ENCODE measurements around the gene ADGRB3.

The ADGRB3 gene

DNA sequence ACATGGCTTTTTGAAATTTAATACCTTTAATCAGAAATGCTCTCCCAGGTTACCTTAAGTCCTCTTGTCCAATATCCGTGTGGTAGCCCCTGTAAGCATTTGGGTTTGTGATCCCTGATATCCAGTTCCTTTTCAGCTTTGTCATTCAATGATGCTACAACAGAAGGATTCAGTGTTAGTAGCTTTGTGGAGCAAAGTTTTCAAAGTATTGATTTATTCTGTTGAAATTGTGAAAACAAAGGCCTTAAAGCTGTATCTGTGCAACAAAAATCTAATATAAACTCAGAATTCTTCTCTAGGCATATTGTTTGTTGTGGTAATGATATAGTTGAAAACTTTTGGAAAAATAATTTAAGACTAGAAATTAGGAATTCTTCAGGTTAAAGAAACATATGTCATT is 91.9 kb downstream of the ADGRB3 start:
- no CpG with 5 or more reads among the region's 1 CpG for WGBS, 2 donors (ENCODE audit: extremely low coverage in 2 of 2, insufficient read length in 2 of 2, insufficient replicate concordance in 1 of 2)
- H2AK5ac ChIP-seq (ENCODE audit: low read depth, low read length): no peak overlapping the region
- no peaks in the 10 kb centered on the region for H3K36me3 ChIP-seq (replicated peaks in 1 of 2; ENCODE audit: control insufficient read depth in 2 of 2, insufficient read depth in 2 of 2, low read length in 2 of 2)
- H3K4me1 ChIP-seq (ENCODE audit: control insufficient read depth in 2 of 2, insufficient read depth in 1 of 2, low read depth in 1 of 2, low read length in 2 of 2): no peaks in the 10 kb centered on the region
- H3K23ac ChIP-seq (ENCODE audit: low read depth, low read length, poor library complexity): no peak overlapping the region
- H2BK5ac ChIP-seq (ENCODE audit: low read length): no peak overlapping the region
- H3K4me2 ChIP-seq (ENCODE audit: insufficient read depth, low read length, poor library complexity, severe bottlenecking): no peak overlapping the region
- no peak overlapping the region for H2BK120ac ChIP-seq (ENCODE audit: low read depth, low read length)
- H3K18ac ChIP-seq (ENCODE audit: low read length): no peak overlapping the region
- no peaks in the 10 kb centered on the region for H3K79me1 ChIP-seq (ENCODE audit: low read depth, low read length)
- H2BK12ac ChIP-seq (ENCODE audit: low read length): no peak overlapping the region
- H3K14ac ChIP-seq (ENCODE audit: low read length): no peak overlapping the region
- no peak overlapping the region for H3K4ac ChIP-seq (ENCODE audit: low read length)
- no peak overlapping the region for H2BK15ac ChIP-seq (ENCODE audit: low read length)
- H3K27ac ChIP-seq (replicated peaks; ENCODE audit: low read length): no peak overlapping the region
- no peak overlapping the region for H4K8ac ChIP-seq (ENCODE audit: low read depth, low read length)
- no peak overlapping the region for H4K91ac ChIP-seq (ENCODE audit: low read depth, low read length, poor library complexity)
- DNase-seq (ENCODE audit: low spot score): no peak
- no peaks in the 10 kb centered on the region for H3K27me3 ChIP-seq (ENCODE audit: control insufficient read depth in 3 of 3, insufficient read depth in 3 of 3, low read depth in 1 of 3, low read length in 3 of 3)
- H3K9ac ChIP-seq (ENCODE audit: low read depth, low read length, poor library complexity): no peak overlapping the region
- H3K9me3 ChIP-seq (replicated peaks in 1 of 2; ENCODE audit: control insufficient read depth in 2 of 2, insufficient read depth in 1 of 2, low read depth in 1 of 2, low read length in 2 of 2): no peaks in the 10 kb centered on the region
- no peak overlapping the region for H2AFZ ChIP-seq (ENCODE audit: low read length)
- H3K4me3 ChIP-seq (ENCODE audit: low read length in 2 of 2): no peak overlapping the region

- Histone ChIP-seq H2BK5ac (ENCODE audit: low read length) (no peak overlapping the region), H2AFZ (ENCODE audit: low read length) (no peak overlapping the region), H3K4me1 (ENCODE audit: control insufficient read depth in 2 of 2, insufficient read depth in 1 of 2, low read depth in 1 of 2, low read length in 2 of 2) (no peaks in the 10 kb centered on the region), H2BK12ac (ENCODE audit: low read length) (no peak overlapping the region), H3K14ac (ENCODE audit: low read length) (no peak overlapping the region), H2AK5ac (ENCODE audit: low read depth, low read length) (no peak overlapping the region), H3K9me3 (replicated peaks in 1 of 2; ENCODE audit: control insufficient read depth in 2 of 2, insufficient read depth in 1 of 2, low read depth in 1 of 2, low read length in 2 of 2) (no peaks in the 10 kb centered on the region), H4K91ac (ENCODE audit: low read depth, low read length, poor library complexity) (no peak overlapping the region), H3K27me3 (ENCODE audit: control insufficient read depth in 3 of 3, insufficient read depth in 3 of 3, low read depth in 1 of 3, low read length in 3 of 3) (no peaks in the 10 kb centered on the region), H3K27ac (replicated peaks; ENCODE audit: low read length) (no peak overlapping the region), H3K36me3 (replicated peaks in 1 of 2; ENCODE audit: control insufficient read depth in 2 of 2, insufficient read depth in 2 of 2, low read length in 2 of 2) (no peaks in the 10 kb centered on the region), H2BK15ac (ENCODE audit: low read length) (no peak overlapping the region), H3K4me3 (ENCODE audit: low read length in 2 of 2) (no peak overlapping the region), H4K8ac (ENCODE audit: low read depth, low read length) (no peak overlapping the region), H2BK120ac (ENCODE audit: low read depth, low read length) (no peak overlapping the region), H3K79me1 (ENCODE audit: low read depth, low read length) (no peaks in the 10 kb centered on the region), H3K4ac (ENCODE audit: low read length) (no peak overlapping the region), H3K23ac (ENCODE audit: low read depth, low read length, poor library complexity) (no peak overlapping the region), H3K4me2 (ENCODE audit: insufficient read depth, low read length, poor library complexity, severe bottlenecking) (no peak overlapping the region), H3K18ac (ENCODE audit: low read length) (no peak overlapping the region), H3K9ac (ENCODE audit: low read depth, low read length, poor library complexity) (no peak overlapping the region)
- DNase-seq (ENCODE audit: low spot score): no peak
- no CpG with 5 or more reads among the region's 1 CpG for WGBS, 2 donors (ENCODE audit: extremely low coverage in 2 of 2, insufficient read length in 2 of 2, insufficient replicate concordance in 1 of 2)
Measured at GRCh38 chr6:68727699-68728098, 92.6 kb downstream of the ADGRB3 start.

- H2AK5ac ChIP-seq (ENCODE audit: low read depth, low read length): no peak overlapping the region
- H4K8ac ChIP-seq (ENCODE audit: low read depth, low read length): no peak overlapping the region
- no peak overlapping the region for H3K4ac ChIP-seq (ENCODE audit: low read length)
- no peaks in the 10 kb centered on the region for H3K36me3 ChIP-seq (replicated peaks in 1 of 2; ENCODE audit: control insufficient read depth in 2 of 2, insufficient read depth in 2 of 2, low read length in 2 of 2)
- no peak overlapping the region for H2AFZ ChIP-seq (ENCODE audit: low read length)
- no peak overlapping the region for H2BK5ac ChIP-seq (ENCODE audit: low read length)
- H3K27me3 ChIP-seq (ENCODE audit: control insufficient read depth in 3 of 3, insufficient read depth in 3 of 3, low read depth in 1 of 3, low read length in 3 of 3): no peaks in the 10 kb centered on the region
- no peak overlapping the region for H3K23ac ChIP-seq (ENCODE audit: low read depth, low read length, poor library complexity)
- no peak overlapping the region for H3K14ac ChIP-seq (ENCODE audit: low read length)
- no peak for DNase-seq (ENCODE audit: low spot score)
- no peaks in the 10 kb centered on the region for H3K4me1 ChIP-seq (ENCODE audit: control insufficient read depth in 2 of 2, insufficient read depth in 1 of 2, low read depth in 1 of 2, low read length in 2 of 2)
- no peak overlapping the region for H3K4me2 ChIP-seq (ENCODE audit: insufficient read depth, low read length, poor library complexity, severe bottlenecking)
- H3K9me3 ChIP-seq (replicated peaks in 1 of 2; ENCODE audit: control insufficient read depth in 2 of 2, insufficient read depth in 1 of 2, low read depth in 1 of 2, low read length in 2 of 2): no peaks in the 10 kb centered on the region
- H2BK12ac ChIP-seq (ENCODE audit: low read length): no peak overlapping the region
- no peaks in the 10 kb centered on the region for H3K79me1 ChIP-seq (ENCODE audit: low read depth, low read length)
- no CpG with 5 or more reads among the region's 5 CpGs for WGBS, 2 donors (ENCODE audit: extremely low coverage in 2 of 2, insufficient read length in 2 of 2, insufficient replicate concordance in 1 of 2)
- H3K18ac ChIP-seq (ENCODE audit: low read length): no peak overlapping the region
- no peak overlapping the region for H4K91ac ChIP-seq (ENCODE audit: low read depth, low read length, poor library complexity)
- no peak overlapping the region for H3K27ac ChIP-seq (replicated peaks; ENCODE audit: low read length)
- H2BK15ac ChIP-seq (ENCODE audit: low read length): no peak overlapping the region
- H3K4me3 ChIP-seq (ENCODE audit: low read length in 2 of 2): no peak overlapping the region
- H2BK120ac ChIP-seq (ENCODE audit: low read depth, low read length): no peak overlapping the region
- H3K9ac ChIP-seq (ENCODE audit: low read depth, low read length, poor library complexity): no peak overlapping the region
Measured at GRCh38 chr6:68728159-68728979, 93.3 kb downstream of the ADGRB3 start.

DNA sequence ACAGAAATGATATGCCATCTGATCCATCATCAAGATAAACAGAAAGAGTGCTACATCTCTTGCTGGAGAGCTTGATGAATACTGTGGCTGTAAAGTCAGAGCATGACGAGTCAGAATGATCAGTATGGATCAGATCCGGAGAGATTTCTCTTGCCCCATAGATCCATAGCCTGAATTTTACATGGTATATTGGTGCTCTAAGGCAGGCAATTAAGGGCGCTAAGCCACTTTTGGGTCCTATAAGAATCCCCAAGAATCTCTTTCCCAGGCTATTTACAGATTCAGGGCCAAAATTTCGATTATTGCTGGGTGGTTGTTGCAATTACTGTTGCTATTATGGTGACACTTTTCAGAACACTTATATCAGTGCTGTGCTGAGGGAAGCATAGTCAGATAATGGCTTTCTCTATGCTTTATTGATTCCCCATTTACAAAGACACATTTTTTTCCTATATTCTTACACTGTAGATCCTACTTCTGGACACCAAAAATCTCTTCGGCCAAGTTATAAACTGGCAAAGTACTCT is 94.4 kb downstream of the ADGRB3 start:
- Histone ChIP-seq H3K9me3 (replicated peaks in 1 of 2; ENCODE audit: control insufficient read depth in 2 of 2, insufficient read depth in 1 of 2, low read depth in 1 of 2, low read length in 2 of 2) (no peaks in the 10 kb centered on the region), H2AK5ac (ENCODE audit: low read depth, low read length) (no peak overlapping the region), H4K91ac (ENCODE audit: low read depth, low read length, poor library complexity) (no peak overlapping the region), H3K79me1 (ENCODE audit: low read depth, low read length) (no peaks in the 10 kb centered on the region), H4K8ac (ENCODE audit: low read depth, low read length) (no peak overlapping the region), H3K18ac (ENCODE audit: low read length) (no peak overlapping the region), H2AFZ (ENCODE audit: low read length) (no peak overlapping the region), H3K4me2 (ENCODE audit: insufficient read depth, low read length, poor library complexity, severe bottlenecking) (no peak overlapping the region), H3K14ac (ENCODE audit: low read length) (no peak overlapping the region), H3K4ac (ENCODE audit: low read length) (no peak overlapping the region), H3K4me3 (ENCODE audit: low read length in 2 of 2) (no peak overlapping the region), H3K23ac (ENCODE audit: low read depth, low read length, poor library complexity) (no peak overlapping the region), H2BK12ac (ENCODE audit: low read length) (no peak overlapping the region), H3K27me3 (ENCODE audit: control insufficient read depth in 3 of 3, insufficient read depth in 3 of 3, low read depth in 1 of 3, low read length in 3 of 3) (no peaks in the 10 kb centered on the region), H3K4me1 (ENCODE audit: control insufficient read depth in 2 of 2, insufficient read depth in 1 of 2, low read depth in 1 of 2, low read length in 2 of 2) (no peaks in the 10 kb centered on the region), H3K9ac (ENCODE audit: low read depth, low read length, poor library complexity) (no peak overlapping the region), H3K27ac (replicated peaks; ENCODE audit: low read length) (no peak overlapping the region), H3K36me3 (replicated peaks in 1 of 2; ENCODE audit: control insufficient read depth in 2 of 2, insufficient read depth in 2 of 2, low read length in 2 of 2) (no peaks in the 10 kb centered on the region), H2BK120ac (ENCODE audit: low read depth, low read length) (no peak overlapping the region), H2BK15ac (ENCODE audit: low read length) (no peak overlapping the region), H2BK5ac (ENCODE audit: low read length) (no peak overlapping the region)
- DNase-seq (ENCODE audit: low spot score): no peak
- no CpG with 5 or more reads among the region's 5 CpGs for WGBS, 2 donors (ENCODE audit: extremely low coverage in 2 of 2, insufficient read length in 2 of 2, insufficient replicate concordance in 1 of 2)

Data from neuronal stem cell (in vitro differentiated cells).